ENCODE measurements around the gene GPS1. TPM values are rescaled to one million over a fixed set of nuclear protein-coding genes. Genes with fewer than 3 reads are reported as not detected.

Gene GPS1
- total RNA-seq, 2 experiments from 2014 or later = 82.7 to 88.6 TPM

- no peak overlapping the region for H3K4me3 Mint-ChIP-seq
Measured at GRCh38 chr17:82039695-82040299, 11.9 kb upstream of the GPS1 start.

GRCh38 chr17:82041144-82041814 lies 10.4 kb upstream of the GPS1 start:
- Mint-ChIP-seq H3K4me1 (ENCODE audit: low read depth) (peaks cover 12% of the 10 kb centered on the region), H3K27me3 (no peaks in the 10 kb centered on the region), H3K4me3 (no peak overlapping the region), H3K36me3 (ENCODE audit: low read depth) (no peaks in the 10 kb centered on the region), H3K9me3 (no peaks in the 10 kb centered on the region), H3K27ac (no peak overlapping the region)
- intact Hi-C loops (cut with micrococcal nuclease) = no loop called here
- no peak for TF ChIP-seq CTCF (IDR thresholded peaks at IDR 0.05)
- POLR2A ChIA-PET = interaction anchor here (1.3 kb wide), 1 partner anchor 24 kb away, joined by 4 read pairs; no protein-coding TSS in a partner anchor
- ATAC-seq = no peak
- CTCF ChIA-PET = interaction anchor here (1.1 to 1.6 kb wide), 2 partner anchors 11 to 12 kb away, joined by 3 to 4 read pairs; no protein-coding TSS in a partner anchor
- DNase-seq = no peak

More at GRCh38 chr17:82039695-82040299, 11.9 kb upstream of the GPS1 start:
- Mint-ChIP-seq H3K27me3 (no peaks in the 10 kb centered on the region), H3K27ac (no peak overlapping the region), H3K9me3 (no peaks in the 10 kb centered on the region), H3K4me1 (ENCODE audit: low read depth) (peaks cover 15% of the 10 kb centered on the region), H3K36me3 (ENCODE audit: low read depth) (peaks cover 6% of the 10 kb centered on the region)
- TF ChIP-seq CTCF (IDR thresholded peaks at IDR 0.05) = no peak
- intact Hi-C loops (cut with micrococcal nuclease) = no loop called here
- ATAC-seq (no peak), DNase-seq (no peak)
- CTCF ChIA-PET = interaction anchor here (1.6 kb wide), 1 partner anchor 9 kb away, joined by 4 read pairs; no protein-coding TSS in a partner anchor
- POLR2A ChIA-PET = no interaction called here

- Mint-ChIP-seq H3K27ac (no peak overlapping the region), H3K4me1 (ENCODE audit: low read depth) (peaks cover 12% of the 10 kb centered on the region), H3K9me3 (no peaks in the 10 kb centered on the region), H3K27me3 (no peaks in the 10 kb centered on the region), H3K4me3 (no peak overlapping the region), H3K36me3 (ENCODE audit: low read depth) (no peaks in the 10 kb centered on the region)
- no peak for DNase-seq
- ChIA-PET CTCF (interaction anchor here (1.8 kb wide), 1 partner anchor 14 kb away, joined by 6 read pairs; no protein-coding TSS in a partner anchor), POLR2A (interaction anchor here (1.8 kb wide), 1 partner anchor 17 kb away, joined by 4 read pairs; no protein-coding TSS in a partner anchor)
- intact Hi-C loops (cut with micrococcal nuclease) = no loop called here
- ATAC-seq = no peak
- no peak for TF ChIP-seq CTCF (IDR thresholded peaks at IDR 0.05)
Measured at GRCh38 chr17:82042649-82043048, 9.0 kb upstream of the GPS1 start.

- Mint-ChIP-seq H3K4me3 (no peak overlapping the region), H3K9me3 (no peaks in the 10 kb centered on the region), H3K4me1 (ENCODE audit: low read depth) (peaks cover 7% of the 10 kb centered on the region), H3K36me3 (ENCODE audit: low read depth) (no peaks in the 10 kb centered on the region), H3K27ac (no peak overlapping the region), H3K27me3 (no peaks in the 10 kb centered on the region)
- no peak for TF ChIP-seq CTCF (IDR thresholded peaks at IDR 0.05)
- no peak for DNase-seq
- ATAC-seq = no peak
- ChIA-PET CTCF (interaction anchor here (1.8 kb wide), 1 partner anchor 15 kb away, joined by 6 read pairs; no protein-coding TSS in a partner anchor), POLR2A (interaction anchor here (1.8 kb wide), 1 partner anchor 16 kb away, joined by 4 read pairs; no protein-coding TSS in a partner anchor)
- intact Hi-C loops (cut with micrococcal nuclease) = no loop called here
Measured at GRCh38 chr17:82043507-82043906, 8.2 kb upstream of the GPS1 start.

GRCh38 chr17:82045936-82046484 lies 5.7 kb upstream of the GPS1 start:
- no peak for ATAC-seq
- no peak overlapping the region for H3K27ac Mint-ChIP-seq
- no peaks in the 10 kb centered on the region for H3K27me3 Mint-ChIP-seq
- TF ChIP-seq CTCF (IDR thresholded peaks at IDR 0.05) = no peak
- no peaks in the 10 kb centered on the region for H3K9me3 Mint-ChIP-seq
- DNase-seq = no peak
- intact Hi-C loops (cut with micrococcal nuclease) = no loop called here
- H3K36me3 Mint-ChIP-seq (ENCODE audit: low read depth) = no peaks in the 10 kb centered on the region
- ChIA-PET CTCF (no interaction called here), POLR2A (no interaction called here)
- H3K4me3 Mint-ChIP-seq = no peak overlapping the region
- H3K4me1 Mint-ChIP-seq (ENCODE audit: low read depth) = peaks cover 12% of the 10 kb centered on the region
